K562 (cell line): Measurements from ENCODE around the gene RAPGEF5. TPM values are rescaled to one million over a fixed set of nuclear protein-coding genes. Genes with fewer than 3 reads are reported as not detected.

Source experiments
- BDP1 ChIP-seq: IDR thresholded peaks from 3 replicates; pipeline ENCODE4 v1.6.1; 2011; ENCODE audit not compliant: insufficient read length, insufficient read depth
- MTF1 ChIP-seq: fragments of 250-450 bp; sonication (Bioruptor Pico); IDR thresholded peaks from 2 replicates; pipeline ENCODE4 v1.9.0; 2021; ENCODE audit warnings: moderate library complexity, mild to moderate bottlenecking, inconsistent platforms, borderline replicate concordance
- SRF ChIP-seq, 2 experiments: fragments of 250-450, 450-650 bp in 1 of 2; sonication (Bioruptor Pico) in 1 of 2; sonication (generic) in 1 of 2; formaldehyde crosslinking; IDR thresholded peaks; 2 replicates each; pipeline versions ENCODE4 v1.5.0 to v1.5.1; 2020 to 2022; ENCODE audit warnings: mild to moderate bottlenecking in 1 of 2, missing genetic modification reagents in 1 of 2
- UBTF ChIP-seq, 2 experiments: IDR thresholded peaks; 2 replicates each; pipeline ENCODE4 v1.6.1; 2012; ENCODE audit warnings: improper control_type of control experiment in 2 of 2, low read depth in 2 of 2, low read length in 2 of 2, borderline replicate concordance in 1 of 2
- ZMIZ1 ChIP-seq, 2 experiments: fragments of 150-350 bp in 1 of 2; IDR thresholded peaks; 2 replicates each; pipeline ENCODE4 v1.6.1; 2012 to 2016; ENCODE audit warnings: low read depth in 2 of 2, low read length in 2 of 2, mild to moderate bottlenecking in 1 of 2, moderate library complexity in 1 of 2
- ZNF174 ChIP-seq: fragments of 250-450 bp; sonication (Bioruptor Pico); IDR thresholded peaks from 2 replicates; pipeline ENCODE4 v1.4.0; 2020; ENCODE audit warnings: mild to moderate bottlenecking
- ZNF407 ChIP-seq: fragments of 450-650 bp; IDR thresholded peaks from 2 replicates; pipeline ENCODE4 v1.6.1; 2016; ENCODE audit warnings: low read depth
- ZNF655 ChIP-seq: fragments of 250-450 bp; sonication (Bioruptor Pico); IDR thresholded peaks from 2 replicates; pipeline ENCODE4 v1.5.0; 2021
- polyA plus RNA-seq, 8 experiments: library from polyadenylated mRNA; depleted of rRNA in 4 of 8; stranded (reverse) in 5 of 8; unstranded in 3 of 8; fragments of >200 nt; fragmentation: Nextera tagmentation in 2 of 8; fragmentation: Illumina TruSeq in 1 of 8; extraction: Ambion mirVana in 2 of 8; extraction: Trizol in 1 of 8; gene quantifications; 2 replicates each; pipeline versions ENCODE4 v1.2.1 to v1.2.3, GENCODE V29; 2011 to 2014; ENCODE audit warnings: inconsistent platforms in 1 of 8, missing spikeins in 1 of 8
- total RNA-seq, 7 experiments: library from RNA; depleted of rRNA in 6 of 7; stranded (reverse); fragments of >200 nt in 6 of 7; fragmentation: Illumina TruSeq in 2 of 7; extraction: Trizol in 2 of 7; gene quantifications; 2 replicates each; pipeline versions ENCODE4 v1.2.1 to v1.2.3, GENCODE V29; 2011 to 2021; ENCODE audit warnings: low replicate concordance in 1 of 7

RAPGEF5 gene
- total and polyA plus RNA-seq, 9 of the 15 experiments (the other 6 are each of a cell fraction or from before 2014, with no cell fraction given): 0.39 to 2.0 (median 1.1) TPM

- TF ChIP-seq UBTF (IDR thresholded peaks at IDR 0.05; ENCODE audit: borderline replicate concordance in 1 of 2, low read depth in 2 of 2, low read length in 2 of 2) (no peak), ZMIZ1 (IDR thresholded peaks at IDR 0.05; ENCODE audit: low read depth in 2 of 2, low read length in 2 of 2) (peak in 1 of 2 experiments; percentile 93; a peak in 2 of 4 replicates), ZNF407 (no peak), BDP1 (no peak), ZNF174 (CRISPR knock-in tag) (no peak), ZNF655 (no peak), MTF1 (CRISPR knock-in tag) (no peak), SRF (CRISPR knock-in tag; IDR thresholded peaks at IDR 0.05) (no peak)
Observed at GRCh38 chr7:22350466-22351328, 6.3 kb downstream of the RAPGEF5 start (continued).
